HepG2 (cell line): ENCODE data around the gene NOL4L.

Source experiments
- ARID4A ChIP-seq: sonication (generic); formaldehyde crosslinking; IDR thresholded peaks from 2 replicates; pipeline ENCODE4 v1.5.0; 2020; ENCODE audit warnings: mild to moderate bottlenecking, missing genetic modification reagents, borderline replicate concordance
- CTCF ChIP-seq: sonication (generic); formaldehyde crosslinking; IDR thresholded peaks from 2 replicates; pipeline ENCODE4 v1.5.0; 2020; ENCODE audit warnings: mild to moderate bottlenecking, missing genetic modification reagents, moderate library complexity
- ETV6 ChIP-seq: sonication (generic); formaldehyde crosslinking; conservative IDR thresholded peaks from 2 replicates; pipeline ENCODE4 v1.4.0; 2020; ENCODE audit warnings: missing genetic modification reagents
- FOXM1 ChIP-seq: sonication (generic); formaldehyde crosslinking; IDR thresholded peaks from 2 replicates; pipeline ENCODE4 v1.5.0; 2020; ENCODE audit warnings: missing genetic modification reagents
- GABPA ChIP-seq, 2 experiments: IDR thresholded peaks; 2 replicates each; pipeline ENCODE4 v1.6.1; 2011 to 2016; ENCODE audit warnings: low read depth in 2 of 2, low read length in 1 of 2, missing biosample characterization in 1 of 2, missing genetic modification characterization in 1 of 2
- MIXL1 ChIP-seq: IDR thresholded peaks from 2 replicates; pipeline ENCODE4 v1.6.1; 2016
- NONO ChIP-seq, 2 experiments: fragments of 450-650 bp in 1 of 2; sonication (generic) in 1 of 2; formaldehyde crosslinking in 1 of 2; IDR thresholded peaks in 1 of 2; conservative IDR thresholded peaks in 1 of 2; 2 replicates each; pipeline versions ENCODE4 v1.6.1 to v1.8.0; 2017 to 2022; ENCODE audit warnings: mild to moderate bottlenecking in 1 of 2, missing genetic modification reagents in 1 of 2, moderate library complexity in 1 of 2
- PBX2 ChIP-seq: IDR thresholded peaks from 2 replicates; pipeline ENCODE4 v1.6.1; 2016; ENCODE audit warnings: control low read depth
- POLR2A ChIP-seq, 2 experiments: IDR thresholded peaks; 2 replicates each; pipeline ENCODE4 v1.6.1; 2011; ENCODE audit warnings: low read depth in 2 of 2, low read length in 2 of 2, mild to moderate bottlenecking in 1 of 2, moderate library complexity in 1 of 2; ENCODE audit not compliant: insufficient read depth in 1 of 2
- POLR2AphosphoS5 ChIP-seq: IDR thresholded peaks from 2 replicates; pipeline ENCODE4 v1.6.1; 2012; ENCODE audit warnings: low read depth, low read length
- ZFP36L1 ChIP-seq: sonication (generic); formaldehyde crosslinking; IDR thresholded peaks from 2 replicates; pipeline ENCODE4 v1.8.0; 2022; ENCODE audit warnings: mild to moderate bottlenecking, missing genetic modification reagents, moderate library complexity
- ZNF354B ChIP-seq: sonication (generic); formaldehyde crosslinking; IDR thresholded peaks from 2 replicates; pipeline ENCODE4 v1.8.0; 2022; ENCODE audit warnings: mild to moderate bottlenecking, missing genetic modification reagents
- ZNF589 ChIP-seq: sonication (generic); formaldehyde crosslinking; conservative IDR thresholded peaks from 2 replicates; pipeline ENCODE4 v1.8.0; 2022; ENCODE audit warnings: mild to moderate bottlenecking, moderate library complexity, missing genetic modification reagents
- ZSCAN22 ChIP-seq: sonication (generic); formaldehyde crosslinking; IDR thresholded peaks from 2 replicates; pipeline ENCODE4 v1.4.0; 2020; ENCODE audit warnings: mild to moderate bottlenecking, missing genetic modification reagents

DNA sequence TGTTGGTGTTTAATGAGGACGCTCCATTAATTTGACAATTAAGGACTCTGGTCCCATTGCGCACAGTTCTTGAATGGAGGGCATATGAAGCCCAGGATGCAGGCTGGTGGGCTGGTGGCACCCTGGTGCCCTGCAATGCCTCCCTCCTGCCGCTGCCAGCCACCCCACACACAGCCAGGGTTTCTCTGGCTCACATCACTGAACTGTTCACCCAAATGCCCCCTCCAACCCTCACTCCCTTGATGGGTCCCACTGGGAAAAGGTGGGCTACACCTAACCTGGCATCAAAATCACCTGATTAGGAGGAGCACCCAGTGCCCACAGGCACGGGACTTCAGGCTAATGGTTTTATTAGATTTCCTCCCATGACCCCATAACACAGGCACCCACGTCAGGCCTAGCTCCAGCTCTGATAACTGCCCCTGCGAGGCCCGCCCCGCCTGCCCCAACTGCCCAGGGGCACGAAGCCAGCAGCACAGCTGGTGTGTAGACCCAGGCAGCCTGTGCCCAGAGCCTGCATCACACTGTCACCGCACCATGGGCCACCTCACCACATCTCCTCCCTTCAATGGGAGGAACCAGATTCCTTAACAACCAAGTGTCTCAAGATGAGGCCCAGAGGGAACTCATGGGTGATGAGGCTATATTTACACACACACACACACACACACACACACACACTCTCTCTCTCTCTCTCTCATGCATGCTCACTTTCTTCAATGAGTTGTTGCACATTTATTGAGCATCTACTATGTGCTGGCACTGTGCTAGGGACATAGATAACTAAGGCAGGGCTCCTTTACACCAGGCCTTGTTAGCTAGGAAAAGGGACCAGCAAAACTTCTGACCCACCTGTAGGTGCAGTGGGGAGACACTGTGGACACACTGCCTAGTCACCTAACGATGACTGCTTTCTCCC is 107.3 kb downstream of the NOL4L start:
- no peak for TF ChIP-seq ZSCAN22 (CRISPR knock-in tag)
- TF ChIP-seq NONO (IDR thresholded peaks at IDR 0.05), result no peak
- no peak for TF ChIP-seq NONO (CRISPR knock-in tag; conservative IDR thresholded peaks at IDR 0.05)
- TF ChIP-seq POLR2A (IDR thresholded peaks at IDR 0.05; ENCODE audit: insufficient read depth in 1 of 2, low read depth in 2 of 2, low read length in 2 of 2), result no peak
- no peak for TF ChIP-seq POLR2AphosphoS5
- no peak for TF ChIP-seq FOXM1 (CRISPR knock-in tag)
- no peak for TF ChIP-seq ZNF589
- no peak for TF ChIP-seq PBX2
- TF ChIP-seq ZNF354B (CRISPR knock-in tag), result no peak
- TF ChIP-seq ARID4A, result no peak
- no peak for TF ChIP-seq ZFP36L1 (CRISPR knock-in tag)
- TF ChIP-seq CTCF (CRISPR knock-in tag), result no peak
- TF ChIP-seq ETV6, result no peak
- no peak for TF ChIP-seq GABPA (IDR thresholded peaks at IDR 0.05; ENCODE audit: low read depth, low read length)
- no peak for TF ChIP-seq GABPA (CRISPR knock-in tag; IDR thresholded peaks at IDR 0.05; ENCODE audit: low read depth)
- TF ChIP-seq MIXL1 (CRISPR knock-in tag), result no peak
